MM.1S (cell line): Measurements from ENCODE around the gene NGEF.

Source experiments
- DNase-seq: peaks from one replicate; pipeline ENCODE4 v3.0.0-alpha.2; 2015
- H2AFZ ChIP-seq: fragments of 300-600 bp; sonication (generic); 2 replicates; pipeline ENCODE4 v1.6.0; 2016; ENCODE audit warnings: antibody characterized with exemption, low read length
- H3F3A ChIP-seq: fragments of 300-600 bp; sonication (generic); 2 replicates; pipeline ENCODE4 v1.6.1; 2016; ENCODE audit warnings: mild to moderate bottlenecking, antibody characterized with exemption, low read length, moderate library complexity, mixed read lengths; ENCODE audit not compliant: insufficient read depth
- H3K27ac ChIP-seq: fragments of 300-600 bp; sonication (generic); 2 replicates; pipeline ENCODE4 v1.5.1; 2016; ENCODE audit warnings: mild to moderate bottlenecking, low read length
- H3K27me3 ChIP-seq: fragments of 300-600 bp; sonication (generic); replicated peaks from 2 replicates; pipeline ENCODE4 v1.6.0; 2016; ENCODE audit warnings: low read length; ENCODE audit not compliant: insufficient read depth
- H3K36me3 ChIP-seq: fragments of 300-600 bp; sonication (generic); replicated peaks from 2 replicates; pipeline ENCODE4 v1.6.1; 2016; ENCODE audit warnings: mild to moderate bottlenecking, low read length, mixed read lengths; ENCODE audit not compliant: insufficient read depth
- H3K4me1 ChIP-seq: fragments of 300-600 bp; sonication (generic); 2 replicates; pipeline ENCODE4 v1.6.1; 2016; ENCODE audit warnings: low read length, mixed read lengths
- H3K4me2 ChIP-seq: fragments of 300-600 bp; sonication (generic); 2 replicates; pipeline ENCODE4 v1.6.0; 2016; ENCODE audit warnings: low read depth, low read length
- H3K4me3 ChIP-seq: fragments of 300-600 bp; sonication (generic); 2 replicates; pipeline ENCODE4 v1.5.1; 2016; ENCODE audit warnings: low read length, mixed read lengths
- H3K79me2 ChIP-seq: fragments of 300-600 bp; sonication (generic); 2 replicates; pipeline ENCODE4 v1.6.1; 2016; ENCODE audit warnings: mixed run types, low read length, mixed read lengths
- H3K9ac ChIP-seq: fragments of 300-600 bp; sonication (generic); 2 replicates; pipeline ENCODE4 v1.6.1; 2016; ENCODE audit warnings: low read length, mixed read lengths
- H3K9me2 ChIP-seq: fragments of 300-600 bp; sonication (generic); replicated peaks from 2 replicates; pipeline ENCODE4 v1.6.1; 2016; ENCODE audit warnings: mild to moderate bottlenecking, low read length, mixed read lengths; ENCODE audit not compliant: insufficient read depth
- H3K9me3 ChIP-seq: fragments of 300-600 bp; sonication (generic); replicated peaks from 2 replicates; pipeline ENCODE4 v1.6.1; 2016; ENCODE audit warnings: mild to moderate bottlenecking, low read length, mixed read lengths; ENCODE audit not compliant: insufficient read depth
- H4K20me1 ChIP-seq: fragments of 300-600 bp; sonication (generic); 2 replicates; pipeline ENCODE4 v1.6.1; 2016; ENCODE audit warnings: mild to moderate bottlenecking, low read length, moderate library complexity, mixed read lengths; ENCODE audit not compliant: insufficient read depth
- EZH2 ChIP-seq: fragments of 300-600 bp; sonication (generic); optimal IDR thresholded peaks from 2 replicates; pipeline ENCODE3; 2017; ENCODE audit warnings: low read depth, mild to moderate bottlenecking, antibody characterized with exemption, low read length, mixed read lengths
- EZH2phosphoT487 ChIP-seq: fragments of 300-600 bp; sonication (generic); IDR thresholded peaks from 2 replicates; pipeline ENCODE4 v1.6.1; 2018; ENCODE audit warnings: antibody characterized with exemption, low read length
- TF ChIP-seq, protein P1 (sequence below): fragments of 300-600 bp; sonication (generic); IDR thresholded peaks from 2 replicates; pipeline ENCODE4 v1.5.1; 2016; ENCODE audit warnings: antibody characterized with exemption, low read length, mixed read lengths

Gene NGEF

GRCh38 chr2:232884549-232885263 is 128.3 kb downstream of the NGEF start:
- no peak for DNase-seq
- Histone ChIP-seq H3F3A (no peaks in the 10 kb centered on the region), H3K79me2 (no peaks in the 10 kb centered on the region), H3K4me2 (no peak overlapping the region), H3K27ac (no peak overlapping the region), H3K9me3 (no peaks in the 10 kb centered on the region), H3K36me3 (no peaks in the 10 kb centered on the region), H3K9me2 (no peaks in the 10 kb centered on the region), H3K9ac (no peak overlapping the region), H3K4me3 (no peak overlapping the region), H3K4me1 (no peaks in the 10 kb centered on the region), H3K27me3 (no peaks in the 10 kb centered on the region), H4K20me1 (no peaks in the 10 kb centered on the region), H2AFZ (no peak overlapping the region)
- TF ChIP-seq EZH2 (no peak), EZH2phosphoT487 (no peak)
- TF ChIP-seq, protein P1, sequence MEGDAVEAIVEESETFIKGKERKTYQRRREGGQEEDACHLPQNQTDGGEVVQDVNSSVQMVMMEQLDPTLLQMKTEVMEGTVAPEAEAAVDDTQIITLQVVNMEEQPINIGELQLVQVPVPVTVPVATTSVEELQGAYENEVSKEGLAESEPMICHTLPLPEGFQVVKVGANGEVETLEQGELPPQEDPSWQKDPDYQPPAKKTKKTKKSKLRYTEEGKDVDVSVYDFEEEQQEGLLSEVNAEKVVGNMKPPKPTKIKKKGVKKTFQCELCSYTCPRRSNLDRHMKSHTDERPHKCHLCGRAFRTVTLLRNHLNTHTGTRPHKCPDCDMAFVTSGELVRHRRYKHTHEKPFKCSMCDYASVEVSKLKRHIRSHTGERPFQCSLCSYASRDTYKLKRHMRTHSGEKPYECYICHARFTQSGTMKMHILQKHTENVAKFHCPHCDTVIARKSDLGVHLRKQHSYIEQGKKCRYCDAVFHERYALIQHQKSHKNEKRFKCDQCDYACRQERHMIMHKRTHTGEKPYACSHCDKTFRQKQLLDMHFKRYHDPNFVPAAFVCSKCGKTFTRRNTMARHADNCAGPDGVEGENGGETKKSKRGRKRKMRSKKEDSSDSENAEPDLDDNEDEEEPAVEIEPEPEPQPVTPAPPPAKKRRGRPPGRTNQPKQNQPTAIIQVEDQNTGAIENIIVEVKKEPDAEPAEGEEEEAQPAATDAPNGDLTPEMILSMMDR: no peak

DNA sequence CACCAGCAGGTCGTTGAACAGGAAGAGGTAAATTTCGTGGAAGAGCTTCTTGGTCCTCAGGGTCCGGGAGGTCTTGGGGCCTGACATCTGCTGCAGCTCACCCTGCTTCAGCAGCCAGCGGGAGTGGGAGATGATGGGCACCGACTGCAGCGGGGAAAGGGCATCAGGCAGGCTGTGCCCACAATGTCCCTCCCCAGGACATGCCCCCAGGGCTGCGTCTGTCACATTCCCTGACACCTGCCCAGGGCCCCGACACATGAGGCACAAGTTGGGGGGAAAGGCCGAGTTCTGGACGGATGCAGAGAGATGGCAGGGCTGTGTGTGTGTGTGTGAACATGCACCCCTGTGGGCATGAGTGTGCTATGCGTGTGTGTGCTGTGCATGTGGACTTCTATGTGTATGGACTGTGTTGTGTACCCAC is 129.0 kb downstream of the NGEF start:
- no peak overlapping the region for H3K4me2 ChIP-seq
- H2AFZ ChIP-seq: no peak overlapping the region
- DNase-seq: no peak

GRCh38 chr2:232883116-232883721 is 129.8 kb downstream of the NGEF start:
- DNase-seq: no peak
- Histone ChIP-seq H3K4me3 (no peak overlapping the region), H3K9me3 (no peaks in the 10 kb centered on the region), H3K9me2 (no peaks in the 10 kb centered on the region), H3K4me1 (no peaks in the 10 kb centered on the region), H3K27me3 (no peaks in the 10 kb centered on the region), H3K4me2 (no peak overlapping the region), H2AFZ (no peak overlapping the region), H3K27ac (no peak overlapping the region), H3K36me3 (no peaks in the 10 kb centered on the region), H3K9ac (no peak overlapping the region), H4K20me1 (no peaks in the 10 kb centered on the region), H3K79me2 (no peaks in the 10 kb centered on the region), H3F3A (no peaks in the 10 kb centered on the region)
- TF ChIP-seq, protein P1: no peak
- TF ChIP-seq EZH2phosphoT487 (no peak), EZH2 (no peak)

More for the DNA sequence above, 129.0 kb downstream of the NGEF start:
- Histone ChIP-seq H3K27me3 (no peaks in the 10 kb centered on the region), H3K9me3 (no peaks in the 10 kb centered on the region), H3K4me1 (no peaks in the 10 kb centered on the region), H3K4me3 (no peak overlapping the region), H3K79me2 (no peaks in the 10 kb centered on the region), H3K9ac (no peak overlapping the region), H3K36me3 (no peaks in the 10 kb centered on the region), H3K9me2 (no peaks in the 10 kb centered on the region), H4K20me1 (no peaks in the 10 kb centered on the region), H3F3A (no peaks in the 10 kb centered on the region), H3K27ac (no peak overlapping the region)
- TF ChIP-seq EZH2phosphoT487 (no peak), EZH2 (no peak)
- TF ChIP-seq, protein P1: no peak
